ENCODE data around the gene GANAB. TPM values are rescaled to one million over a fixed set of nuclear protein-coding genes. Genes with fewer than 3 reads are reported as not detected.

The GANAB gene
- total and polyA plus RNA-seq, 2 donors (not counting 1 experiment from before 2014, with no cell fraction given) = 279 to 328 TPM

DNA sequence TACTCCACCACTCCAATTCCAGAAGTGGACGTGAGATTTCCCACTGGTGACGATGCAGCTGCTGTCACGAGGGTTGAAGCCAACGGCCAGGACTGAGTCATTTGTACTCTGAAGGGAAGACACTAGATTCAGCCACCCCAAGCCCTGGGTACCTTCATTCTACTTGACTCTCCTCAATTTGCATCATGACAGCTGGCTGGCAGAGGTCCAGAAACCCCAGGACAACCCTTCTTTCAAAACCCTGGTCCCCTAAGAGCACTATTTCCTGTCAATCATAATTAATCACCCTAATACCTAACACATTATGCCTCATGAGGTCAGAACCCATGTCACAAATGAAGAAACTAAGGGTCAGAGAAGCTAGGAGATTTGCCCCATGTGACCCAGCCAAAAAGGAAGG is 38.7 kb downstream of the GANAB start:
- Histone ChIP-seq H2AFZ (ENCODE audit: low read length) (no peak overlapping the region), H3K79me2 (ENCODE audit: control insufficient read depth, insufficient read depth, low read length) (no peaks in the 10 kb centered on the region), H3K4me1 (ENCODE audit: control insufficient read depth, extremely low read depth, insufficient read depth, low read length) (peaks cover 6% of the 10 kb centered on the region), H3K4me3 (replicated peaks in 1 of 4; ENCODE audit: control extremely low read depth in 1 of 4, insufficient read depth in 1 of 4, low read depth in 3 of 4, low read length in 4 of 4) (no peak overlapping the region), H3K9me3 (ENCODE audit: control insufficient read depth, insufficient read depth, low read depth, low read length) (no peaks in the 10 kb centered on the region), H3K36me3 (ENCODE audit: control insufficient read depth, insufficient read depth, low read length) (peaks cover 9% of the 10 kb centered on the region), H3K27me3 (ENCODE audit: control insufficient read depth, insufficient read depth, low read length) (no peaks in the 10 kb centered on the region), H3K27ac (ENCODE audit: insufficient read depth, low read length) (no peak overlapping the region), H4K20me1 (ENCODE audit: control insufficient read depth, extremely low read depth, insufficient read depth, low read length) (no peaks in the 10 kb centered on the region), H3K4me2 (ENCODE audit: extremely low read depth, insufficient read depth, low read length) (no peak overlapping the region), H3K9ac (ENCODE audit: insufficient read depth, low read length) (no peak overlapping the region)
- TF ChIP-seq, protein P1, sequence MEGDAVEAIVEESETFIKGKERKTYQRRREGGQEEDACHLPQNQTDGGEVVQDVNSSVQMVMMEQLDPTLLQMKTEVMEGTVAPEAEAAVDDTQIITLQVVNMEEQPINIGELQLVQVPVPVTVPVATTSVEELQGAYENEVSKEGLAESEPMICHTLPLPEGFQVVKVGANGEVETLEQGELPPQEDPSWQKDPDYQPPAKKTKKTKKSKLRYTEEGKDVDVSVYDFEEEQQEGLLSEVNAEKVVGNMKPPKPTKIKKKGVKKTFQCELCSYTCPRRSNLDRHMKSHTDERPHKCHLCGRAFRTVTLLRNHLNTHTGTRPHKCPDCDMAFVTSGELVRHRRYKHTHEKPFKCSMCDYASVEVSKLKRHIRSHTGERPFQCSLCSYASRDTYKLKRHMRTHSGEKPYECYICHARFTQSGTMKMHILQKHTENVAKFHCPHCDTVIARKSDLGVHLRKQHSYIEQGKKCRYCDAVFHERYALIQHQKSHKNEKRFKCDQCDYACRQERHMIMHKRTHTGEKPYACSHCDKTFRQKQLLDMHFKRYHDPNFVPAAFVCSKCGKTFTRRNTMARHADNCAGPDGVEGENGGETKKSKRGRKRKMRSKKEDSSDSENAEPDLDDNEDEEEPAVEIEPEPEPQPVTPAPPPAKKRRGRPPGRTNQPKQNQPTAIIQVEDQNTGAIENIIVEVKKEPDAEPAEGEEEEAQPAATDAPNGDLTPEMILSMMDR (conservative IDR thresholded peaks at IDR 0.05 in 1 of 2, IDR thresholded peaks at IDR 0.05 in 1 of 2; ENCODE audit: low read depth in 1 of 2, low read length in 2 of 2) = no peak
- no peak for TF ChIP-seq EZH2 (IDR thresholded peaks at IDR 0.05; ENCODE audit: low read length, missing control alignments)
- no peak for DNase-seq (ENCODE audit: low read depth in 2 of 2)

DNA sequence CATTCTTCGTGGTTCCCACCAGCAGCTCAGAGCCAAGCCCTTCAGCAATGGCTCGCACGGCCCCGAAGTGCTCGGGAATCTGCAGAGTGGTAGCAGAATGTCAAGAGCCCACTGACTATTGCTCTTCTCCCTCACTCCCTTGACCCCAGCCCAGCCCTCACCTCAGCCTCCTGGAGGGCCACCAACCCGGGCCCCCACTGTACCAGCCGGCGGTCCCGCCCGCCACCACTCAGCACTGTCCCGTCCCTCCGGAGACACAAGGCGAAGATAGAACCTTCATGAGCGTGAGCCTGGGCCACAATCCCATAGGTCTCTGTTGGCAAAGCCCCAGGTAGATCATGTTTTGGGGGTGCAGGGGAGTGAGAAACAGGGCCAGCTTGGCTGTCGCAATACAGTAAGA is 40.5 kb downstream of the GANAB start:
- Histone ChIP-seq H3K4me3 (replicated peaks in 1 of 4; ENCODE audit: control extremely low read depth in 1 of 4, insufficient read depth in 1 of 4, low read depth in 3 of 4, low read length in 4 of 4) (no peak overlapping the region), H3K4me2 (ENCODE audit: extremely low read depth, insufficient read depth, low read length) (no peak overlapping the region), H3K9ac (ENCODE audit: insufficient read depth, low read length) (no peak overlapping the region), H3K4me1 (ENCODE audit: control insufficient read depth, extremely low read depth, insufficient read depth, low read length) (peaks cover 4% of the 10 kb centered on the region), H4K20me1 (ENCODE audit: control insufficient read depth, extremely low read depth, insufficient read depth, low read length) (no peaks in the 10 kb centered on the region), H2AFZ (ENCODE audit: low read length) (no peak overlapping the region), H3K36me3 (ENCODE audit: control insufficient read depth, insufficient read depth, low read length) (peaks cover 9% of the 10 kb centered on the region), H3K79me2 (ENCODE audit: control insufficient read depth, insufficient read depth, low read length) (peaks cover 6% of the 10 kb centered on the region), H3K9me3 (ENCODE audit: control insufficient read depth, insufficient read depth, low read depth, low read length) (no peaks in the 10 kb centered on the region), H3K27ac (ENCODE audit: insufficient read depth, low read length) (no peak overlapping the region), H3K27me3 (ENCODE audit: control insufficient read depth, insufficient read depth, low read length) (no peaks in the 10 kb centered on the region)
- TF ChIP-seq EZH2 (IDR thresholded peaks at IDR 0.05; ENCODE audit: low read length, missing control alignments) = no peak
- TF ChIP-seq, protein P1 (conservative IDR thresholded peaks at IDR 0.05 in 1 of 2, IDR thresholded peaks at IDR 0.05 in 1 of 2; ENCODE audit: low read depth in 1 of 2, low read length in 2 of 2) = no peak
- DNase-seq (ENCODE audit: low read depth in 2 of 2) = no peak

DNA sequence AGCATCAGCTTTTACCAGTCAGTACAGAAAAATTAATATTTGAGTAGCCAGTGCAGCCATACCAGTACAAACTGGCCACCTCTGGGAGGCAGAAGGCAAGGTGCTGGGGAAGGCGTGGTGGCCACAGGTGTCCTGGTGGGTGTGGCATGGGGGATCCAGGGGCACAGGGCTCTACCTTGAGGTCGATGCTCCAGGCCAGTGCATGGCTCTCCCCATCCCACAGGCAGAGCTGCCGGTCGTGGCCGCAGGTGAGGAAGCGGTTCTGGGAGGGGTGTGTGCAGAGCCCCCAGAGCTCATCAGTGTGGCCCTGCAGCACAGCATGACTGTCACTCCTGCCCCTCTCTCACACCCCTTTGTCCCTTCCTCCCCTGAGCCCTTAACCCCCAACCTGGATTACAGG is 40.9 kb downstream of the GANAB start:
- DNase-seq (ENCODE audit: low read depth in 2 of 2) = no peak
- Histone ChIP-seq H3K36me3 (ENCODE audit: control insufficient read depth, insufficient read depth, low read length) (peaks cover 9% of the 10 kb centered on the region), H3K4me1 (ENCODE audit: control insufficient read depth, extremely low read depth, insufficient read depth, low read length) (peaks cover 3% of the 10 kb centered on the region), H4K20me1 (ENCODE audit: control insufficient read depth, extremely low read depth, insufficient read depth, low read length) (no peaks in the 10 kb centered on the region), H2AFZ (ENCODE audit: low read length) (no peak overlapping the region), H3K4me2 (ENCODE audit: extremely low read depth, insufficient read depth, low read length) (no peak overlapping the region), H3K4me3 (replicated peaks in 1 of 4; ENCODE audit: control extremely low read depth in 1 of 4, insufficient read depth in 1 of 4, low read depth in 3 of 4, low read length in 4 of 4) (no peak overlapping the region), H3K27ac (ENCODE audit: insufficient read depth, low read length) (no peak overlapping the region), H3K79me2 (ENCODE audit: control insufficient read depth, insufficient read depth, low read length) (peaks cover 10% of the 10 kb centered on the region), H3K9me3 (ENCODE audit: control insufficient read depth, insufficient read depth, low read depth, low read length) (no peaks in the 10 kb centered on the region), H3K27me3 (ENCODE audit: control insufficient read depth, insufficient read depth, low read length) (no peaks in the 10 kb centered on the region), H3K9ac (ENCODE audit: insufficient read depth, low read length) (no peak overlapping the region)
- TF ChIP-seq EZH2 (IDR thresholded peaks at IDR 0.05; ENCODE audit: low read length, missing control alignments) = no peak
- TF ChIP-seq, protein P1 (conservative IDR thresholded peaks at IDR 0.05 in 1 of 2, IDR thresholded peaks at IDR 0.05 in 1 of 2; ENCODE audit: low read depth in 1 of 2, low read length in 2 of 2) = no peak

Data from fibroblast of lung (primary cell).